ENCODE results near the gene OR12D1.

OR12D1 gene

DNA sequence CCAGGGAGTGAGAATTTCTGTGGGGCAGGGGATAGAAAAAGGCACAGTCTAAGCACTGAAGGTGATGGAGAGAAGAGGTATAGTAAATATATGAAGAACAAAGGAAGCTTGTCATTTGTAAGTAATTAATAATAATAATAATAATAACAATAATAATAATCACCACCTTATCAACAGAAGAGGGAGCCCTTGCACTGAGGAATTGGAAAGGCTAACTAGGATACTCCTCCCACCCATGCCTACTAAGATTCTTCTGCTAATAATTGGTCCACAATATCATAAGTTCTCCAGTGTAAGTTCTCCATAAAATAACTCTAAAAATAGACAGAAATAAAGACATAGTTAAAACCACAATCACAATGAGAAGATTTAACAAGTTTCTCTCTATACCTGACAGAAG lies 38.7 kb upstream of the OR12D1 start:
- no peaks in the 10 kb centered on the region for H3K36me3 ChIP-seq (ENCODE audit: control insufficient read depth, low read length)
- no peaks in the 10 kb centered on the region for H3K9me2 ChIP-seq (replicated peaks; ENCODE audit: control insufficient read depth, low read length)
- H3K79me2 ChIP-seq (ENCODE audit: control insufficient read depth, low read length) = no peaks in the 10 kb centered on the region
- H3F3A ChIP-seq (ENCODE audit: control insufficient read depth, insufficient read depth) = no peaks in the 10 kb centered on the region
- no peaks in the 10 kb centered on the region for H3K27me3 ChIP-seq (ENCODE audit: control insufficient read depth, low read length)
- H3K27ac ChIP-seq (ENCODE audit: low read depth, low read length) = no peak overlapping the region
- no peaks in the 10 kb centered on the region for H3K4me1 ChIP-seq (ENCODE audit: control insufficient read depth, low read length)
- H3K9me3 ChIP-seq (ENCODE audit: control insufficient read depth, insufficient read depth, low read length) = no peaks in the 10 kb centered on the region
- H3K4me2 ChIP-seq (ENCODE audit: low read length) = no peak overlapping the region
- TF ChIP-seq, protein P1, sequence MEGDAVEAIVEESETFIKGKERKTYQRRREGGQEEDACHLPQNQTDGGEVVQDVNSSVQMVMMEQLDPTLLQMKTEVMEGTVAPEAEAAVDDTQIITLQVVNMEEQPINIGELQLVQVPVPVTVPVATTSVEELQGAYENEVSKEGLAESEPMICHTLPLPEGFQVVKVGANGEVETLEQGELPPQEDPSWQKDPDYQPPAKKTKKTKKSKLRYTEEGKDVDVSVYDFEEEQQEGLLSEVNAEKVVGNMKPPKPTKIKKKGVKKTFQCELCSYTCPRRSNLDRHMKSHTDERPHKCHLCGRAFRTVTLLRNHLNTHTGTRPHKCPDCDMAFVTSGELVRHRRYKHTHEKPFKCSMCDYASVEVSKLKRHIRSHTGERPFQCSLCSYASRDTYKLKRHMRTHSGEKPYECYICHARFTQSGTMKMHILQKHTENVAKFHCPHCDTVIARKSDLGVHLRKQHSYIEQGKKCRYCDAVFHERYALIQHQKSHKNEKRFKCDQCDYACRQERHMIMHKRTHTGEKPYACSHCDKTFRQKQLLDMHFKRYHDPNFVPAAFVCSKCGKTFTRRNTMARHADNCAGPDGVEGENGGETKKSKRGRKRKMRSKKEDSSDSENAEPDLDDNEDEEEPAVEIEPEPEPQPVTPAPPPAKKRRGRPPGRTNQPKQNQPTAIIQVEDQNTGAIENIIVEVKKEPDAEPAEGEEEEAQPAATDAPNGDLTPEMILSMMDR (IDR thresholded peaks at IDR 0.05; ENCODE audit: low read depth, low read length, poor library complexity, severe bottlenecking) = no peak
- no peak for TF ChIP-seq EZH2phosphoT487 (IDR thresholded peaks at IDR 0.05; ENCODE audit: borderline replicate concordance, low read length)
- no peaks in the 10 kb centered on the region for H4K20me1 ChIP-seq (ENCODE audit: control insufficient read depth, insufficient read depth, low read depth, low read length)
- no peak overlapping the region for H3K4me3 ChIP-seq (ENCODE audit: low read length)

DNA sequence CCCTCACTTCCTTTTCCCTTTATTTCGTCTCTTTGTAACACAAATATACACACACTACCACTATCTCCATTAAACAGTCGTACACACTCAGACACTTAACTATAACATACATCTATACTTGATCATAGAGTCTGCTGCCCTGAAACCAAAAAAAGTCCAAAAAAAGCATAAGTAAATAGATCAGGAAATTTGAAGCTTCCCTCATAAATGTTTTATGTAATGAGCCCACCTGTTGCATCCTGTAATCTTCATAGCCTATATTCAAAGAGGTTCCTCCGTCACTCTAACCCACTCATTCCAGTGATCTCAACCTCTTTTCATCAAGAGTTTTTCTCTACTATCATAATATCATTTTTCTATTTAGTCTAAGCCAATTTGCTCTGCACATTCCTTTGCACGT lies 26.2 kb upstream of the OR12D1 start:
- no peaks in the 10 kb centered on the region for H4K20me1 ChIP-seq (ENCODE audit: control insufficient read depth, insufficient read depth, low read depth, low read length)
- no peak overlapping the region for H3K27ac ChIP-seq (ENCODE audit: low read depth, low read length)
- no peaks in the 10 kb centered on the region for H3F3A ChIP-seq (ENCODE audit: control insufficient read depth, insufficient read depth)
- no peak overlapping the region for H3K4me3 ChIP-seq (ENCODE audit: low read length)
- TF ChIP-seq, protein P1 (IDR thresholded peaks at IDR 0.05; ENCODE audit: low read depth, low read length, poor library complexity, severe bottlenecking) = no peak
- no peak for TF ChIP-seq EZH2phosphoT487 (IDR thresholded peaks at IDR 0.05; ENCODE audit: borderline replicate concordance, low read length)
- H3K4me2 ChIP-seq (ENCODE audit: low read length) = no peak overlapping the region
- H3K79me2 ChIP-seq (ENCODE audit: control insufficient read depth, low read length) = no peaks in the 10 kb centered on the region
- no peaks in the 10 kb centered on the region for H3K4me1 ChIP-seq (ENCODE audit: control insufficient read depth, low read length)
- H3K27me3 ChIP-seq (ENCODE audit: control insufficient read depth, low read length) = no peaks in the 10 kb centered on the region; the same call in 1 of the 2 replicates
- no peaks in the 10 kb centered on the region for H3K9me2 ChIP-seq (replicated peaks; ENCODE audit: control insufficient read depth, low read length)
- H3K9me3 ChIP-seq (ENCODE audit: control insufficient read depth, insufficient read depth, low read length) = no peaks in the 10 kb centered on the region
- no peaks in the 10 kb centered on the region for H3K36me3 ChIP-seq (ENCODE audit: control insufficient read depth, low read length)

DNA sequence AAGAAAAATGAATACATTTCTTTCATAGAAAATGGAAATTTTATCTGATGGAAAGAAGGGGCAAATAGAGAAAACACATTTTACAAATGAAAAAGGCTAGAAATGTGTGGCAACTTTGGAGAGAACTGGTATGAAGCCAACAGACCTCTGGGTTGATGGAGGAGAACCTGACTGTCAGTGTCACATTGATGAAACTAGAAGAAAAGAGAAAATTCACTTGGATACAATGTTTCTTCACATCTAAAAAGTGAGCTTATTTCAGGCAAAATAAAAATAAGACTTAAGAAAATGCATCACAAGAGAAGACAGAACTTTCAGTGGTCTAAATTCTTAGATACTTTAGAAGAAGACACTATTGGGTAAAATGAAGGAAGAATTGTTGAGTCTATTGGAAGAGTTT lies 19.4 kb upstream of the OR12D1 start, which contains the start of gene OR12D2:
TSS of gene OR12D2 (plus strand) at position 301 of the 400 bp plus-strand sequence. CDS start 1,069 bp downstream, outside the sequence.
- Histone ChIP-seq H4K20me1 (ENCODE audit: control insufficient read depth, insufficient read depth, low read depth, low read length) (no peaks in the 10 kb centered on the region), H3K9me3 (ENCODE audit: control insufficient read depth, insufficient read depth, low read length) (no peaks in the 10 kb centered on the region), H3K4me1 (ENCODE audit: control insufficient read depth, low read length) (no peaks in the 10 kb centered on the region), H3K9me2 (replicated peaks; ENCODE audit: control insufficient read depth, low read length) (no peaks in the 10 kb centered on the region), H3K4me3 (ENCODE audit: low read length) (no peak within 1 kb of the TSS), H3F3A (ENCODE audit: control insufficient read depth, insufficient read depth) (no peaks in the 10 kb centered on the region), H3K36me3 (ENCODE audit: control insufficient read depth, low read length) (no peaks in the 10 kb centered on the region), H3K4me2 (ENCODE audit: low read length) (no peak within 1 kb of the TSS), H3K27ac (ENCODE audit: low read depth, low read length) (no peak within 1 kb of the TSS), H3K79me2 (ENCODE audit: control insufficient read depth, low read length) (no peaks in the 10 kb centered on the region), H3K27me3 (ENCODE audit: control insufficient read depth, low read length) (no peaks in the 10 kb centered on the region)
- no peak for TF ChIP-seq EZH2phosphoT487 (IDR thresholded peaks at IDR 0.05; ENCODE audit: borderline replicate concordance, low read length)
- TF ChIP-seq, protein P1 (IDR thresholded peaks at IDR 0.05; ENCODE audit: low read depth, low read length, poor library complexity, severe bottlenecking) = no peak
